GM12878 (cell line): ENCODE measurements around the gene CDRT15. TPM values are rescaled to one million over a fixed set of nuclear protein-coding genes. Genes with fewer than 3 reads are reported as not detected.
"Not testable (repeated sequence)": the region's sequence is repeated elsewhere in the genome, so short reads cannot be mapped to it uniquely, and the experiment has no call there.

Source experiments
- ATAC-seq: fragments of 200-7000 bp; cut with Tn5 transposase; 3 replicates; pipeline ENCODE4 v1.9.1; 2020; ENCODE audit warnings: mild to moderate bottlenecking, moderate library complexity
- BruUV-seq: library from RNA; stranded (reverse); fragments of 400-500 nt; replicated peaks from 2 replicates; lab custom pipeline; 2021; lab: Mats Ljungman, UMichigan
- CTCF ChIA-PET: fragments of 300-600 bp; sonication (Branson Sonifier 250); formaldehyde crosslinking; extraction: SDS; loops from one replicate; lab custom pipeline; 2021; ENCODE audit warnings: inconsistent platforms; lab: Yijun Ruan, JAX
- POLR2A ChIA-PET: fragments of 350-600 bp; formaldehyde crosslinking; extraction: SDS; loops from one replicate; lab custom pipeline; 2021; ENCODE audit warnings: inconsistent platforms; lab: Charles Lee
- RAD21 ChIA-PET: fragments of 300-600 bp; sonication (Branson Sonifier 250); formaldehyde crosslinking; loops from one replicate; lab custom pipeline; 2023; ENCODE audit warnings: antibody characterized with exemption; ENCODE audit not compliant: unreplicated experiment; lab: Charles Lee
- SMC1A ChIA-PET: fragments of 300-600 bp; sonication (Branson Sonifier 250); formaldehyde crosslinking; loops from one replicate; lab custom pipeline; 2023; ENCODE audit not compliant: unreplicated experiment, uncharacterized antibody; lab: Charles Lee
- DNase-seq: peaks from one replicate; pipeline ENCODE4 v3.0.0-alpha.2; 2011; ENCODE audit warnings: low read depth, low spot score
- FAIRE-seq: peaks from 3 replicates; lab custom pipeline; 2011; peaks lifted over from hg19 to GRCh38; lab: Jason Lieb, UNC
- H2AFZ ChIP-seq: 2 replicates; pipeline ENCODE4 v1.6.0; 2011; ENCODE audit warnings: low read depth, low read length, control low read depth; ENCODE audit not compliant: control insufficient read depth
- H3K27ac ChIP-seq: 2 replicates; pipeline ENCODE4 v1.5.1; 2011; ENCODE audit warnings: control low read depth; ENCODE audit not compliant: control insufficient read depth, insufficient read depth
- H3K27me3 ChIP-seq, 2 experiments: replicated peaks in 1 of 2; 2 replicates each; pipeline versions ENCODE4 v1.6.0 to v1.6.1; 2011; ENCODE audit warnings: low read length in 1 of 2; ENCODE audit not compliant: control insufficient read depth in 2 of 2, insufficient read depth in 2 of 2
- H3K36me3 ChIP-seq, 2 experiments: 2 replicates each; pipeline ENCODE4 v1.5.1; 2011; ENCODE audit warnings: low read length in 1 of 2; ENCODE audit not compliant: control insufficient read depth in 2 of 2, insufficient read depth in 2 of 2
- H3K4me1 ChIP-seq: 2 replicates; pipeline ENCODE4 v1.6.1; 2011; ENCODE audit warnings: mild to moderate bottlenecking, low read length, moderate library complexity, mixed read lengths; ENCODE audit not compliant: control insufficient read depth, insufficient read depth
- H3K4me2 ChIP-seq: 2 replicates; pipeline ENCODE4 v1.6.0; 2011; ENCODE audit warnings: control low read depth; ENCODE audit not compliant: control insufficient read depth, insufficient read depth
- H3K4me3 ChIP-seq: fragments of 200-600 bp; sonication (generic); 2 replicates; pipeline ENCODE4 v1.5.1; 2016
- H3K79me2 ChIP-seq: 2 replicates; pipeline ENCODE4 v1.6.0; 2011; ENCODE audit warnings: low read length; ENCODE audit not compliant: control insufficient read depth, insufficient read depth
- H3K9ac ChIP-seq: 2 replicates; pipeline ENCODE4 v1.8.0; 2011; ENCODE audit warnings: low read length, control low read depth, mixed read lengths; ENCODE audit not compliant: control insufficient read depth, insufficient read depth
- H3K9me3 ChIP-seq: replicated peaks from 3 replicates; pipeline ENCODE4 v1.5.1; 2011; ENCODE audit warnings: mild to moderate bottlenecking, low read length; ENCODE audit not compliant: control insufficient read depth, insufficient read depth
- H4K20me1 ChIP-seq: 2 replicates; pipeline ENCODE4 v1.6.0; 2011; ENCODE audit not compliant: control insufficient read depth, insufficient read depth
- MTA2 ChIP-seq: fragments of 450-650 bp; IDR thresholded peaks from 2 replicates; pipeline ENCODE4 v1.6.1; 2016; ENCODE audit warnings: low read depth, mild to moderate bottlenecking, moderate library complexity
- RUNX3 ChIP-seq: IDR thresholded peaks from 2 replicates; pipeline ENCODE4 v1.6.1; 2012; ENCODE audit warnings: low read length, inconsistent platforms
- TCF7 ChIP-seq: IDR thresholded peaks from 2 replicates; pipeline ENCODE4 v1.6.1; 2014; ENCODE audit warnings: antibody characterized with exemption, borderline replicate concordance
- WGBS: methylation state at CpG from one replicate; pipeline ENCODE4 v1.1.6; 2016; ENCODE audit warnings: low lambda C conversion rate; ENCODE audit not compliant: insufficient replicate concordance, insufficient coverage; ENCODE audit errors: missing lambda C conversion rate; 5-methylcytosine and 5-hydroxymethylcytosine counted together
- in situ Hi-C: fragments of 300-500 bp; cut with MboI; formaldehyde crosslinking; loops from 9 replicates; pipeline ENCODE4 v1.14.3; 2018; ENCODE audit warnings: mixed read lengths
- intact Hi-C: fragments of 100-400 bp; cut with micrococcal nuclease; formaldehyde crosslinking; loops from one replicate; pipeline ENCODE4 v1.14.2; 2022; ENCODE audit not compliant: unreplicated experiment
- polyA plus RNA-seq, 11 experiments: library from polyadenylated mRNA; depleted of rRNA in 4 of 11; unstranded in 6 of 11; stranded (reverse) in 5 of 11; fragments of >200 nt; fragmentation: Nextera tagmentation in 4 of 11; fragmentation: Illumina TruSeq in 1 of 11; extraction: Ambion mirVana in 4 of 11; extraction: Trizol in 1 of 11; gene quantifications; 1 replicate in 1 of 11; 2 replicates in 10 of 11; pipeline versions ENCODE4 v1.2.1 to v1.2.3, GENCODE V29; 2011 to 2016; ENCODE audit warnings: inconsistent platforms in 2 of 11, missing spikeins in 2 of 11, low read depth in 1 of 11
- total RNA-seq, 4 experiments: library from RNA; depleted of rRNA in 3 of 4; stranded (reverse); fragments of >200 nt in 3 of 4; fragmentation: Illumina TruSeq in 1 of 4; extraction: Trizol in 1 of 4; gene quantifications; 2 replicates each; pipeline versions ENCODE4 v1.2.1 to v1.2.3, GENCODE V29; 2013 to 2021

Gene CDRT15
- total and polyA plus RNA-seq, 10 of the 15 experiments (the other 5 are each of a cell fraction or from before 2014, with no cell fraction given): 0.29 TPM; not detected in 9

GRCh38 chr17:14192636-14193344 lies 43.9 kb downstream of the CDRT15 start:
- SMC1A ChIA-PET, H3K36me3 ChIP-seq, H3K9ac ChIP-seq, H4K20me1 ChIP-seq, H3K9me3 ChIP-seq, POLR2A ChIA-PET, H3K27ac ChIP-seq, in situ Hi-C loops, BruUV-seq, intact Hi-C loops, H3K4me2 ChIP-seq, H3K4me1 ChIP-seq, DNase-seq, RAD21 ChIA-PET, H3K27me3 ChIP-seq, H2AFZ ChIP-seq, H3K79me2 ChIP-seq, H3K4me3 ChIP-seq, CTCF ChIA-PET: not testable (repeated sequence)
- 47% methylated on average over 12 of the region's 13 CpGs for WGBS
- peak; percentile 64 for TF ChIP-seq TCF7
- TF ChIP-seq MTA2: peak; percentile 47; the same call in 1 of the 2 replicates
- peak; percentile 65 for TF ChIP-seq RUNX3
- peak; percentile 95 for FAIRE-seq
- ATAC-seq: peak; percentile 89

- H3K4me1 ChIP-seq, CTCF ChIA-PET: not testable (repeated sequence)
Observed at GRCh38 chr17:14192039-14192438, 44.6 kb downstream of the CDRT15 start.

GRCh38 chr17:14191469-14191868 lies 45.2 kb downstream of the CDRT15 start:
- H3K36me3 ChIP-seq, H3K79me2 ChIP-seq, H3K27me3 ChIP-seq, RAD21 ChIA-PET, DNase-seq, H4K20me1 ChIP-seq, H3K4me3 ChIP-seq, H3K27ac ChIP-seq, BruUV-seq, CTCF ChIA-PET, H3K4me2 ChIP-seq, SMC1A ChIA-PET, H3K9me3 ChIP-seq, H2AFZ ChIP-seq, ATAC-seq, POLR2A ChIA-PET, FAIRE-seq, H3K9ac ChIP-seq, intact Hi-C loops, in situ Hi-C loops, H3K4me1 ChIP-seq: not testable (repeated sequence)

More at GRCh38 chr17:14192039-14192438, 44.6 kb downstream of the CDRT15 start:
- H3K27ac ChIP-seq, SMC1A ChIA-PET, H3K4me2 ChIP-seq, RAD21 ChIA-PET, FAIRE-seq, H3K36me3 ChIP-seq, H3K27me3 ChIP-seq, DNase-seq, H3K9ac ChIP-seq, H3K79me2 ChIP-seq, BruUV-seq, in situ Hi-C loops, ATAC-seq, H4K20me1 ChIP-seq, intact Hi-C loops, H3K4me3 ChIP-seq, POLR2A ChIA-PET, H2AFZ ChIP-seq, H3K9me3 ChIP-seq: not testable (repeated sequence)
- WGBS: 85% methylated on average over 11 of the region's 11 CpGs

DNA sequence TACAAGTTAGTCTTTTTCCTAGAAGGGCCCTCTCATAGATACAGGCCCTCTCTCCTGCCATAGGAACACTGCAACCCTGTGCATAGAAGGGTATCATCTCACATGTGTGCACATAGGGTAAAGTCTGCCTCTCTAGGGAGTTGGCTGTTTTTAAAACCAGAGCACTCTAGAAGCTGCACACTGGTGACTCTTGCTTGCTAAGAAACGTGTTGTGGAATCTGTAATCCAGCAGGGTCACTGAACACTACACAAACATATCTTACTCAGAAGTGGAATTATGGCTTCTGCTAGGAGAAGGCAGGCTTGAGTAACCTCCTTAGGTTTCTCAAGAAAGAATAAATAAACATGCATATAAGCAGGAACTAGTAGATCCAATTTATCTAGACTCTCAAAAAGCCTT lies 45.9 kb downstream of the CDRT15 start:
- H3K36me3 ChIP-seq, H3K27ac ChIP-seq, H2AFZ ChIP-seq, BruUV-seq, RAD21 ChIA-PET, CTCF ChIA-PET, in situ Hi-C loops, H3K4me2 ChIP-seq, H3K4me1 ChIP-seq, intact Hi-C loops, H3K9ac ChIP-seq, H4K20me1 ChIP-seq, SMC1A ChIA-PET, H3K27me3 ChIP-seq, H3K4me3 ChIP-seq, POLR2A ChIA-PET, ATAC-seq, H3K79me2 ChIP-seq, DNase-seq, H3K9me3 ChIP-seq: not testable (repeated sequence)
- 100% methylated on average over 1 of the region's 1 CpG for WGBS
- FAIRE-seq: peak; percentile 47
